ENCODE results near the gene PRRX2. TPM values are rescaled to one million over a fixed set of nuclear protein-coding genes. Genes with fewer than 3 reads are reported as not detected.

The PRRX2 gene
- total and polyA plus RNA-seq, 2 of the 13 experiments (the other 11 are each of a cell fraction or from before 2014, with no cell fraction given) = 0.05 TPM; not detected in 1

- no peak for TF ChIP-seq ISX (CRISPR knock-in tag; conservative IDR thresholded peaks at IDR 0.05)
Observed at GRCh38 chr9:129732946-129733631, 67.6 kb downstream of the PRRX2 start (continued).

GRCh38 chr9:129733632-129733953, 68.1 kb downstream of the PRRX2 start:
- 17% methylated on average over 2 of the region's 2 CpGs for WGBS (ENCODE audit: low lambda C conversion rate)
- 0 out of 2 replicates have a peak, but pooled peaks cover 5% of the 10 kb centered on the region for H3K4me1 ChIP-seq (ENCODE audit: insufficient read depth, low read length)
- no peaks in the 10 kb centered on the region for H3K79me2 ChIP-seq (ENCODE audit: insufficient read depth, low read length)
- no peak overlapping the region for H2AFZ ChIP-seq (ENCODE audit: low read length)
- intact Hi-C loops (cut with micrococcal nuclease; ENCODE audit: unreplicated experiment) (no loop called here), in situ Hi-C loops (cut with HindIII; ENCODE audit: extremely low pct_ligation_motif_present, low pct_unique_long_range_greater_than_20kb) (no loop called here)
- H4K20me1 ChIP-seq (ENCODE audit: insufficient read depth, low read length) = no peaks in the 10 kb centered on the region
- ChIA-PET POLR2A (no interaction called here), CTCF (ENCODE audit: low intra/inter-chr PET ratio, low total read pairs) (no interaction called here)
- no peak overlapping the region for H3K4me2 ChIP-seq (ENCODE audit: low read depth, low read length)
- ATAC-seq = no peak
- no TSS peak for BruUV-seq (replicated peaks)
- H3K27me3 ChIP-seq (ENCODE audit: control insufficient read depth in 1 of 2, insufficient read depth in 2 of 2, low read length in 2 of 2) = peaks cover 8 to 48% of the 10 kb centered on the region in 2 experiments; a peak in 3 of 5 replicates
- H3K9ac ChIP-seq (ENCODE audit: insufficient read depth, low read depth, low read length) = no peak overlapping the region
- no peaks in the 10 kb centered on the region for H3K9me3 ChIP-seq (ENCODE audit: low read length)
- no peak overlapping the region for H3K27ac ChIP-seq (ENCODE audit: extremely low read length, insufficient read depth, low read length)
- no peak overlapping the region for H3K4me3 ChIP-seq (replicated peaks in 1 of 3; ENCODE audit: insufficient read depth in 1 of 3, low read depth in 2 of 3, low read length in 3 of 3)
- no peak for DNase-seq (ENCODE audit: low spot score)
- FAIRE-seq = no peak
- H3K36me3 ChIP-seq (replicated peaks in 1 of 2; ENCODE audit: control insufficient read depth in 1 of 2, insufficient read depth in 2 of 2, low read length in 2 of 2) = no peaks in the 10 kb centered on the region
- TF ChIP-seq NFKB2 (CRISPR knock-in tag; IDR thresholded peaks at IDR 0.05; ENCODE audit: borderline replicate concordance) = no peak
- TF ChIP-seq TBX3 (IDR thresholded peaks at IDR 0.05; ENCODE audit: borderline replicate concordance) = no peak
- no peak for TF ChIP-seq ETV5 (CRISPR knock-in tag; IDR thresholded peaks at IDR 0.05; ENCODE audit: borderline replicate concordance)
- TF ChIP-seq HNRNPLL (IDR thresholded peaks at IDR 0.05; ENCODE audit: low read depth, low read length, poor library complexity, severe bottlenecking) = no peak
- no peak for TF ChIP-seq LBX2 (CRISPR knock-in tag; IDR thresholded peaks at IDR 0.05; ENCODE audit: borderline replicate concordance)
- no peak for TF ChIP-seq TRAFD1 (CRISPR knock-in tag; IDR thresholded peaks at IDR 0.05; ENCODE audit: borderline replicate concordance)
- TF ChIP-seq FOXC1 (CRISPR knock-in tag; IDR thresholded peaks at IDR 0.05; ENCODE audit: borderline replicate concordance) = no peak
- no peak for TF ChIP-seq ZNF629 (CRISPR knock-in tag; conservative IDR thresholded peaks at IDR 0.05)
- no peak for TF ChIP-seq ZBTB4 (CRISPR knock-in tag; IDR thresholded peaks at IDR 0.05; ENCODE audit: borderline replicate concordance)
- TF ChIP-seq RBM39 (IDR thresholded peaks at IDR 0.05; ENCODE audit: low read depth, low read length, poor library complexity, severe bottlenecking) = no peak
- TF ChIP-seq ZKSCAN5 (CRISPR knock-in tag; IDR thresholded peaks at IDR 0.05) = no peak
- no peak for TF ChIP-seq STAT6 (CRISPR knock-in tag; IDR thresholded peaks at IDR 0.05; ENCODE audit: borderline replicate concordance)
- TF ChIP-seq FOSL1 (CRISPR knock-in tag; IDR thresholded peaks at IDR 0.05; ENCODE audit: borderline replicate concordance) = no peak

Data from HepG2 (cell line).